NOMO-1 treated with dmso at 0.1 percent for 144 hours (cell line): Measurements from ENCODE around the gene ZDHHC19.
"Not testable (repeated sequence)": the region's sequence is repeated elsewhere in the genome, so short reads cannot be mapped to it uniquely, and the experiment has no call there.

Experiments used
- DNase-seq: peaks from one replicate; lab custom pipeline; 2025; ENCODE audit not compliant: unreplicated experiment; lab: John Stamatoyannopoulos, UW

The ZDHHC19 gene

DNA sequence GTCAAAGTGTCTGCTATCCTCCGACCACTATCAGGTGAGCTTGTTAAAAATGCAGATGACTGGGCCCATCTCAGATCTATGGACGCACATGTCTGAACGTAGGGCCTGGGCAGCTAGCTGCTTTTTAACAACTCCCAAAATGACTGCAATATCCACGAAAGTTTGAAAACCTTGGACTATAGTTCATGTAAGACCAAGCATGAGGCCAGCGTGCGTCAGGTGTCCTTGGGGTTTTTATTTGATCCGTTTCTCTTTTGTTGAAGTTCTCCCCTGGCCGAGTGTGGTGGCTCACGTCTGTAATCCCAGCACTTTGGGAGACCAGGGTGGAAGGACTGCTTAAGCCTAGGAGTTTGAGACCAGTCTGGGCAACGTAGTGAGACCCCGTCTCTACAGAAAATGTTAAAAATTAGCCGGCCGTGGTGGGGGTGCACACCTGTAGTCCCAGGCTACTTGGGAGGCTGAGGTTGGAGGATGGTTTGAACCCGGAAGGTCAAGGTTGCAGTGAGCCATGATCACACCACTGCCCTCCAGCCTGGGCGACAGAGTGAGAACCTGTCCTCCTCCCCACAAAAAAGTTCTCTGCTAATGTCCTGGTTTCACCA is 14.7 kb upstream of the ZDHHC19 start:
- DNase-seq = no peak

GRCh38 chr3:196225086-196225485 is 13.9 kb upstream of the ZDHHC19 start:
- DNase-seq = no peak

DNA sequence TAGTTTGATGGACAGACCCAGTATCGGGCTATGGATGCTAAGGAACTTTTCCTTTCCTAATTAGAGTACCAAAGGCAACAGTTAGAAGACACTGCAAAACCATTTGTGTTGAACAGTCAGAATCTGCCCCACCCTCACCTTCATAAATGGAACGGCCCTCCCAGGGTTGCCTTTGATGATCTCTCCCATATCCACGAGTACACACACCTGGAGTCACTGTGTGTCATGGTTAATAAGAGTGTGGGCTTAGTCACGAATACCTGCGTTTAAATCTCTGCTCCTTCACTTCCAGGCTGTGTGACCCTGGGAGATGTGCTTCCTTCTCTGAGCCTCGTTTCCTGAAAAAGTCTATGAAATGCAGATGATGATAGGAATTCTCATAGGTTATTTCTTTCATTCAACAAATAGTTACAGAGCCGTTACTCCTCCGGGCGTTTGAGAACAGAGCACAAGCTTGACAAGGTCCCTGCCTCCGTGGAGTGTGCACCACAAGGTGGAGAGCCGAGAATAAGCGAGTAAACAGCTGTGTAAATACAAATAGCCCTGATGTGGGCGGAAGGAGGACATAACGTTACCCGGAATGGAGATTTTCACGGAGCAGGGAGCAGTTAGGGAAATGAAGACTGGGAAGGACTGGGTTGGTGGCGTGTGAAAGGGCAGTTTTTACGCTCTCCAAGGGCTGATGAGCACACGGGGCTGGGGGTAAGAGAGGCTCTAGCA is 11.8 kb upstream of the ZDHHC19 start:
- DNase-seq = no peak

GRCh38 chr3:196220991-196221390 is 9.8 kb upstream of the ZDHHC19 start:
- DNase-seq = peak; percentile 49

- peak; percentile 65 for DNase-seq
Observed at GRCh38 chr3:196220587-196220986, 9.4 kb upstream of the ZDHHC19 start.

GRCh38 chr3:196219970-196220311 is 8.7 kb upstream of the ZDHHC19 start:
- DNase-seq = peak; percentile 53

DNA sequence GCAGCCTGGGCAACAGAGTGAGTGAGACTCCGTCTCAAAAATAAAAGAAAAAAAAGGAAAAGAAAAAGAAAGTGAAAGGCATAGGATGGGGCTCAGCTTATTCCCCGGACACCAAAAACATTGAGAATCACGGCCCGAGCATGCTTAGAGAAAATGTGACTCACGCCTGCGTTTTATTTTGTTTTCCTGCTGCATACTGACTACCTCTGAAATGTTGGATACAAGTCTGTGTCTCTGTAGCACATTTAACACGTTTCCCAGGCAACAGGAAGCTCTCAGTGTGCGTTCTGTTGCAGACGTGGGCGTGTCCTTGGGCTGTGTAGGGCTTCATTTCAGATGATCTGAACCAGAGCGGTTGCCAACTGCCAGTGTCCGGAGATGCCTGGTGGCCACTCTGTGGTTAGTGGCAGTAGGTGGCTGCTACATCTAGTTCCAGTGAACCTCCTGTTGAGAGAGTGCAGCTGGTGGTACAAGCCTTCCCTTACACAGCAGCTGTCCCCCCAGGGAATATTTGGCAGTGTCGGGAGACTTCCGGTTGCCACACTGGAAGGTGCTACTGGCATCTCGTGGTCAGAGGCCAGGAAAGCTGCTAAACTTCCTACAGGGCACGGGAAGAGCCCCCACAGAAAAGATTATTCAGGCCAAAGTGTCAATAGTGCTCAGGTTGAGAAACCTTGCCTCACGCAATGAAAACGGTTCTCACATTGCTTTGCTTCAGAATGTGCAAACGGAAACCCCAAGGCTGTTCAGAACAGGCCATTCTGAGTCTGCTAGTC is 8.2 kb upstream of the ZDHHC19 start:
- DNase-seq = peak; percentile 98

DNA sequence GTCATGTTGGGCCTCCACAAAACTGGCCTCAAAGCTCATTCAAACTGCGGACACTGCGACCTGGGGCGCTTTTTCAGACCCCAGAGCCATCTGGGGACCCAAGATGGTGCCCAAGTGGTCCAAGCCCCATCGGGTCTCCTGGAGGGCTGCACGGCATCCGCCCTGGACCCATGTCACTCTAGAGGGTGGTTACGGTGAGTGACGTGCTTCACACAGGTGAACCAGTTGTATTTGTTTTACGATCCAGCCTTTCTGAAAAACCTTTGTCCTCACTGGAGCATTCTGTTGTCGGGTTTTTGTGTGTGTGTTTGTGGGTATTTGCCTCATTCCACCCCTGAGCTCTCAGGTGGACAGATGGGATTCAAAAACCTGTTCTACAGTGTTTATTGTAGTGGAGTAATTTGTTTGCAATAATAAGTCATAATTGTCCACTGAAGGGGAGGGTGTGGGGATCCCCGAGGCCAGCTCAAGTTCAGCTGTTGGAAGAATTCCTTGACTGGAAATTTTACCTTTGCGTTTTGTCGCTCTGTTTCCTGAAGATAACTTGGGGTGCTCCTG is 7.0 kb upstream of the ZDHHC19 start:
- DNase-seq = no peak

DNA sequence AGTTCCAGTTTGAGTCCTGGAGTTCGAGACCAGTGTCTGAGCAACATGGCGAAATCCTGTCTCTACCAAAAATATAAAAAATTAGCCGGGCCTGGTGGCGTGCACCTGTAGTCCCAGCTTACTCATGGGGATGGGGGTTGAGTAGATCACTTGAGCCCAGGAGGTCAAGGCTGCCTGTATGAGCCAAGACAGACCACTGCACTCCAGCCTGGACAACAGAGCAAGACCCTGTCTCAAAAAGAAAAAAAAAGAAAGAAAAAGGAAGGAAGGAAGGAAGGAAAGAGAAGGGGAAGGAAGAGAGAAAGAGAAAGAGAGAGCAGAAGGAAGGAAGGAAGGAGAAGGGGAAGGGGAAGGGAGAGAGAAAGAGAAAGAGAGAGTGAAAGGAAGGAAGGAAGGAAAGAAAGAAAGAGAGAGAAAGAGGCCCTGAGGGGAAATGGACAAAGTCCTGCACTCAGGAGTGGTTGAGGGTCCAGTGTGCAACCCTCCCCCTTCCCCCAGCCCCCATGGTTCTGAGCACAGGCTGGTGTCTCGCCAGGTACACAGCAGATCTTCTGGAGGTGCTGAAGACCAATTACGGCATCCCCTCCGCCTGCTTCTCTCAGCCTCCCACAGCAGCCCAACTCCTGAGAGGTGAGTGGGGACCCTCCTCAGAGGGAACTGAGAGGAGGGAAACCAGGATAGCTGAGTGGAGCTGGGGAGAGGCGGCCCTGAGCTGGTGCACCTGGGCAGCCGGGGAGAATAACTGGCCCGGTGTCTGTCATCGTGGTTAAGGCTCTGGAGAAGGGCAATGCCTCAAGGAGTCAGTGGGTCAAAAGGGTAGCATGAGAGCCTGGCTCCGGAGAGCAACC is 6.3 kb upstream of the ZDHHC19 start:
- DNase-seq = no peak

GRCh38 chr3:196216681-196217211 is 5.5 kb upstream of the ZDHHC19 start:
- DNase-seq = no peak

- no peak for DNase-seq
Observed at GRCh38 chr3:196216089-196216564, 4.9 kb upstream of the ZDHHC19 start, which contains the start of gene SLC51A. SLC51A (plus strand) TSS chr3:196216534; CDS start chr3:196216713, 179 bp downstream.

DNA sequence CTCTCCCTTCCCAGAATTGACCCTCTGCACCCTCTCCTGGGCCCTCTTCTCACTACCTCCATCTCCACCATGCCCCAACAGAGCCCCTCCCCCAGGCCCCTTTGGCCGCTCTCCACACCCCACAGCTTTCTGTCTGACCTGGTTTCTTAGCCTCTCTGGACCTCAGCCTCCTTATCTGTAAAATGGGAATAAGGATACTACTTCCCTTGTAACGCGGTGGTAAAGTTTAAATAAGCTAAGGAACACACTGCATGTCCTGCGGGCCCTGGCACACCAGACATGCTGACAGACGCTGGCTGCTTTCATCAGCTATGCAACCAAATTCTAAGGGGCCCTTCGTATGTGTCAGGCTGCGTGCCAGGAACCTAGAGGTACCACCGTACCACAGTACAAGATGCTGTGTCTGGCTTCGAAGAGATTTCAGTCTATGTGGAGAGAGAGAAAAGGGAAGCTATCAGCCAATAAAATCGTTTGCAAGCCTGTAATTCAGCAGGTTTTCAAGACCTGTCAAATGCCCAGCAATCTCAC is 4.4 kb upstream of the ZDHHC19 start:
- no peak for DNase-seq

GRCh38 chr3:196214783-196215441 is 3.7 kb upstream of the ZDHHC19 start:
- DNase-seq = no peak

DNA sequence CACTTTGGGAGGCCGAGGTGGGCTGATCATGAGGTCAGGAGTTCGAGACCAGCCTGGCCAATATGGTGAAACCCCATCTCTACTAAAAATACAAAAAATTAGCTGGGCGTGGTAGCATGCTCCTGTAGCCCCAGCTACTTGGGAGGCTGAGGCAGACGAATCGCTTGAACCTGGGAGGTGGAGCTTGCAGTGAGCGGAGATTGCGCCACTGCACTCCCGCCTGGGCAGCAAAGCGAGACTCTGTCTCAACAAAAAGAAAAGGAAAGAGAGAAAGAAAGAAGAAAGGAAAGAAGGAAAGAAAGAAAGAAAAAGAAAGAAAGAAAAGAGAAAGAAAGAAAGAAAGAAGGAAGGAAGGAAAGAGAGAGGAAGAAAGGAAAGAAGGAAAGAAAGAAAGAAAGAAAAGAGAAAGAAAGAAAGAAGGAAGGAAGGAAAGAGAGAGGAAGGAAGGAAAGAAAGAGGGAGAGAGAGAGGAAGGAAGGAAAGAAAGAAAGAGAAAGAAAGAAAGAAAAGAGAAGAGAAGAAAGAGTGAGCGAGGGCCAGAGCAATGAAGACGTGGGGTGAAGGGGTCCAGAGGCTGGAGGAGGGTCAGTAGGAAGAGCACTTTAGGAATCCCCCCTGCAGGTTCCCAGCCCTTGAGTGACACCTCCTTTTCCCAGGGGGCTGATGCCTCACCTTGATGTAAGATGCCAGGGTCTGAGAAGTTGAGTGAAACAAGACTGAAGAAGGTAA is 1.1 kb downstream of the ZDHHC19 start:
- not testable (repeated sequence) for DNase-seq

- DNase-seq = no peak
Observed at GRCh38 chr3:196208942-196209695, 2.1 kb downstream of the ZDHHC19 start.

DNA sequence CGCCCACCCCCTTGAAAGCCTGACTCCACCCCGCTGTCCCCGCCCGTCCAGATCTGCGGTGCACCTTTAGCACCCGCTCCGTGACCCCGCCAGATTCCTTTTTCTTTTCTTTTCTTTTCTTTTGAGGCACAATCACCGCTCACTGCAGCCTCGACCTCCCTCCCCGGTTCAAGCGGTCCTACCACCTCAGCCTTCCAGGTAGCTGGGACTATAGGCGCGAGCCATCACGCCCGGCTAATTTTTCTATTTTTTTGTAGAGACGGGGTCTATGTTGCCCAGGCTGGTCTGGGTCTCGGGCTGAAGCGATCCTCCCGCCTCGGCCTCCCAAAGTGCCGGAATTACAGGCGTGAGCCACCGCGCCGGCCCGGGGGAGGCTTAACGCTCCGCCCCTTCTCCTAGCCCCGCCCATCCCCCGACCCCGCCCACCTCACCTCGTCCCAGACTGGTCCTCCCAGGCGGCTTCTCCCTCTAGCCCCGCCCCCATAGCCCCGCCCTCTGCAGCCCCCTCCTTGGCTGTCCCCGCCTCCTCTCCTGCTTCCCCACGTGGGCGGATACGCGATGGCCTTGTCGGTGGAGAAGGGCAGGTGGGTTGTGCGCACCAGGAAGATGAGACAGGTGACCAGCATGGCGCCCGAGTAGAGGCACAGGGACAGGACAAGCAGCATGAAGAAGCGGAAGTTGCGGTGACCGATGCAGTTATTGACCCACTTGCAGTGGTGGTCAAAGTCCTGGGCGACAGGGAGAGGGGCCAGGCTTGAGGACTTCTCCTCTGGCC is 3.2 kb downstream of the ZDHHC19 start:
- DNase-seq = peak; percentile 16

- DNase-seq = no peak
Observed at GRCh38 chr3:196207159-196207832, 3.9 kb downstream of the ZDHHC19 start.
